Stimulated activated naive CD8-positive, alpha-beta T cell treated with anti-CD3 and anti-CD28 coated beads, Interleukin-15, Interleukin-2, amounts not matched to agents 100 ng/mL and 50 ng/mL, for 24 hours (primary cell): Measurements from ENCODE around the gene C10orf120.

Source experiments
- H3K27ac Mint-ChIP-seq: one replicate; pipeline ENCODE4 v1.8.0; 2021; ENCODE audit warnings: mild to moderate bottlenecking, mixed read lengths
- H3K27me3 Mint-ChIP-seq: one replicate; pipeline ENCODE4 v1.8.0; 2021; ENCODE audit warnings: mixed read lengths
- H3K36me3 Mint-ChIP-seq: one replicate; pipeline ENCODE4 v1.8.0; 2021; ENCODE audit warnings: low read depth, mixed read lengths
- H3K4me1 Mint-ChIP-seq: one replicate; pipeline ENCODE4 v1.8.0; 2021; ENCODE audit warnings: low read depth, mixed read lengths
- H3K4me3 Mint-ChIP-seq: one replicate; pipeline ENCODE4 v1.8.0; 2021; ENCODE audit warnings: mild to moderate bottlenecking, mixed read lengths
- H3K9me3 Mint-ChIP-seq: one replicate; pipeline ENCODE4 v1.8.0; 2021; ENCODE audit warnings: mixed read lengths

Gene C10orf120

GRCh38 chr10:122678266-122678665 lies 21.4 kb downstream of the C10orf120 start:
- H3K4me1 Mint-ChIP-seq = no peaks in the 10 kb centered on the region
- peaks cover 8% of the 10 kb centered on the region for H3K27me3 Mint-ChIP-seq
- H3K27ac Mint-ChIP-seq = no peak overlapping the region
- H3K4me3 Mint-ChIP-seq = no peak overlapping the region
- no peaks in the 10 kb centered on the region for H3K9me3 Mint-ChIP-seq
- no peaks in the 10 kb centered on the region for H3K36me3 Mint-ChIP-seq

- Mint-ChIP-seq H3K4me3 (no peak overlapping the region), H3K27ac (no peak overlapping the region), H3K36me3 (no peaks in the 10 kb centered on the region), H3K4me1 (no peaks in the 10 kb centered on the region), H3K27me3 (peaks cover 8% of the 10 kb centered on the region), H3K9me3 (no peaks in the 10 kb centered on the region)
These were observed 24.4 kb downstream of the C10orf120 start for GRCh38 chr10:122675278-122675677.

GRCh38 chr10:122674781-122675180 lies 24.9 kb downstream of the C10orf120 start:
- no peaks in the 10 kb centered on the region for H3K9me3 Mint-ChIP-seq
- H3K4me1 Mint-ChIP-seq = no peaks in the 10 kb centered on the region
- H3K36me3 Mint-ChIP-seq = no peaks in the 10 kb centered on the region
- H3K4me3 Mint-ChIP-seq = no peak overlapping the region
- peaks cover 8% of the 10 kb centered on the region for H3K27me3 Mint-ChIP-seq
- no peak overlapping the region for H3K27ac Mint-ChIP-seq

GRCh38 chr10:122673731-122674130 lies 25.9 kb downstream of the C10orf120 start:
- Mint-ChIP-seq H3K4me3 (no peak overlapping the region), H3K27ac (no peak overlapping the region), H3K27me3 (peaks cover 9% of the 10 kb centered on the region)

GRCh38 chr10:122673269-122673668 lies 26.4 kb downstream of the C10orf120 start:
- Mint-ChIP-seq H3K9me3 (no peaks in the 10 kb centered on the region), H3K4me3 (no peak overlapping the region), H3K4me1 (no peaks in the 10 kb centered on the region), H3K27ac (no peak overlapping the region), H3K36me3 (no peaks in the 10 kb centered on the region), H3K27me3 (peaks cover 4% of the 10 kb centered on the region)

More at GRCh38 chr10:122673731-122674130, 25.9 kb downstream of the C10orf120 start:
- H3K36me3 Mint-ChIP-seq = no peaks in the 10 kb centered on the region
- no peaks in the 10 kb centered on the region for H3K4me1 Mint-ChIP-seq
- H3K9me3 Mint-ChIP-seq = no peaks in the 10 kb centered on the region

- Mint-ChIP-seq H3K27me3 (peaks cover 4% of the 10 kb centered on the region), H3K36me3 (no peaks in the 10 kb centered on the region), H3K4me1 (no peaks in the 10 kb centered on the region), H3K27ac (no peak overlapping the region), H3K4me3 (no peak overlapping the region), H3K9me3 (no peaks in the 10 kb centered on the region)
These were observed 27.0 kb downstream of the C10orf120 start for GRCh38 chr10:122672655-122673054.

- Mint-ChIP-seq H3K4me1 (no peaks in the 10 kb centered on the region), H3K4me3 (no peak overlapping the region), H3K36me3 (no peaks in the 10 kb centered on the region), H3K27me3 (peaks cover 9% of the 10 kb centered on the region), H3K9me3 (no peaks in the 10 kb centered on the region), H3K27ac (no peak overlapping the region)
These were observed 28.3 kb downstream of the C10orf120 start for GRCh38 chr10:122671355-122671754.

GRCh38 chr10:122669842-122670241 lies 29.8 kb downstream of the C10orf120 start:
- Mint-ChIP-seq H3K4me1 (no peaks in the 10 kb centered on the region), H3K9me3 (no peaks in the 10 kb centered on the region), H3K27ac (no peak overlapping the region), H3K36me3 (no peaks in the 10 kb centered on the region), H3K4me3 (no peak overlapping the region), H3K27me3 (peaks cover 18% of the 10 kb centered on the region)

GRCh38 chr10:122669045-122669444 lies 30.6 kb downstream of the C10orf120 start:
- Mint-ChIP-seq H3K36me3 (no peaks in the 10 kb centered on the region), H3K27ac (no peak overlapping the region), H3K4me1 (no peaks in the 10 kb centered on the region), H3K4me3 (no peak overlapping the region), H3K9me3 (no peaks in the 10 kb centered on the region), H3K27me3 (peaks cover 18% of the 10 kb centered on the region)

GRCh38 chr10:122665946-122666345 lies 33.7 kb downstream of the C10orf120 start:
- H3K4me1 Mint-ChIP-seq = no peaks in the 10 kb centered on the region
- H3K4me3 Mint-ChIP-seq = no peak overlapping the region
- no peaks in the 10 kb centered on the region for H3K36me3 Mint-ChIP-seq
- no peak overlapping the region for H3K27ac Mint-ChIP-seq
- no peaks in the 10 kb centered on the region for H3K9me3 Mint-ChIP-seq
- H3K27me3 Mint-ChIP-seq = peaks cover 18% of the 10 kb centered on the region

- Mint-ChIP-seq H3K27ac (no peak overlapping the region), H3K9me3 (no peaks in the 10 kb centered on the region), H3K36me3 (no peaks in the 10 kb centered on the region), H3K4me1 (no peaks in the 10 kb centered on the region), H3K27me3 (peaks cover 18% of the 10 kb centered on the region), H3K4me3 (no peak overlapping the region)
These were observed 34.3 kb downstream of the C10orf120 start for GRCh38 chr10:122665329-122665860.

GRCh38 chr10:122664501-122664900 lies 35.1 kb downstream of the C10orf120 start:
- Mint-ChIP-seq H3K36me3 (no peaks in the 10 kb centered on the region), H3K9me3 (no peaks in the 10 kb centered on the region), H3K4me3 (no peak overlapping the region), H3K27ac (no peak overlapping the region), H3K4me1 (no peaks in the 10 kb centered on the region), H3K27me3 (peaks cover 18% of the 10 kb centered on the region)

GRCh38 chr10:122663516-122664130 lies 36.0 kb downstream of the C10orf120 start:
- Mint-ChIP-seq H3K27ac (no peak overlapping the region), H3K4me3 (no peak overlapping the region), H3K9me3 (no peaks in the 10 kb centered on the region), H3K27me3 (peaks cover 14% of the 10 kb centered on the region), H3K4me1 (no peaks in the 10 kb centered on the region), H3K36me3 (no peaks in the 10 kb centered on the region)

- no peaks in the 10 kb centered on the region for H3K36me3 Mint-ChIP-seq
- H3K4me1 Mint-ChIP-seq = no peaks in the 10 kb centered on the region
- H3K9me3 Mint-ChIP-seq = no peaks in the 10 kb centered on the region
- peaks cover 14% of the 10 kb centered on the region for H3K27me3 Mint-ChIP-seq
- H3K27ac Mint-ChIP-seq = no peak overlapping the region
- H3K4me3 Mint-ChIP-seq = no peak overlapping the region
These were observed 37.4 kb downstream of the C10orf120 start for GRCh38 chr10:122662231-122662630.

- H3K4me1 Mint-ChIP-seq = no peaks in the 10 kb centered on the region
- H3K27me3 Mint-ChIP-seq = peaks cover 6% of the 10 kb centered on the region
These were observed 39.0 kb downstream of the C10orf120 start for GRCh38 chr10:122660696-122661095.

GRCh38 chr10:122659651-122660050 lies 40.0 kb downstream of the C10orf120 start:
- H3K4me3 Mint-ChIP-seq = no peak overlapping the region
- H3K27ac Mint-ChIP-seq = no peak overlapping the region
- no peaks in the 10 kb centered on the region for H3K4me1 Mint-ChIP-seq
- no peaks in the 10 kb centered on the region for H3K36me3 Mint-ChIP-seq
- H3K27me3 Mint-ChIP-seq = no peaks in the 10 kb centered on the region
- no peaks in the 10 kb centered on the region for H3K9me3 Mint-ChIP-seq

More at GRCh38 chr10:122660696-122661095, 39.0 kb downstream of the C10orf120 start:
- Mint-ChIP-seq H3K27ac (no peak overlapping the region), H3K9me3 (no peaks in the 10 kb centered on the region), H3K4me3 (no peak overlapping the region), H3K36me3 (no peaks in the 10 kb centered on the region)
